WTC11 (cell line): Measurements from ENCODE around the gene DTNBP1. TPM values are rescaled to one million over a fixed set of nuclear protein-coding genes. Genes with fewer than 3 reads are reported as not detected.

Experiments used
- ATAC-seq: fragments of 200-7000 bp; cut with Tn5 transposase; 2 replicates; pipeline ENCODE4 v1.10.0; 2021; ENCODE audit warnings: mild to moderate bottlenecking, moderate library complexity
- CTCF ChIA-PET: fragments of 300-600 bp; sonication (Branson Sonifier 250); formaldehyde crosslinking; loops from one replicate; lab custom pipeline; 2021; ENCODE audit warnings: antibody characterized with exemption; lab: Charles Lee
- POLR2A ChIA-PET: fragments of 350-600 bp; sonication (Branson Sonifier 250); formaldehyde crosslinking; loops from one replicate; lab custom pipeline; 2021; ENCODE audit warnings: antibody characterized with exemption; lab: Charles Lee
- DNase-seq: peaks from one replicate; pipeline ENCODE4 v3.0.0; 2021; ENCODE audit warnings: low spot score
- H3K27ac Mint-ChIP-seq: 2 replicates; pipeline ENCODE4 v1.8.0; 2021; ENCODE audit warnings: mixed read lengths
- H3K27me3 Mint-ChIP-seq: 2 replicates; pipeline ENCODE4 v1.8.0; 2021; ENCODE audit warnings: low read depth, mild to moderate bottlenecking, moderate library complexity, mixed read lengths
- H3K36me3 Mint-ChIP-seq: 2 replicates; pipeline ENCODE4 v1.8.0; 2021; ENCODE audit warnings: mixed read lengths
- H3K4me1 Mint-ChIP-seq: 2 replicates; pipeline ENCODE4 v1.8.0; 2022; ENCODE audit warnings: mixed read lengths
- H3K4me3 Mint-ChIP-seq: 2 replicates; pipeline ENCODE4 v1.8.0; 2021; ENCODE audit warnings: mild to moderate bottlenecking, moderate library complexity, mixed read lengths
- H3K9me3 Mint-ChIP-seq: 2 replicates; pipeline ENCODE4 v1.8.0; 2021; ENCODE audit warnings: mixed read lengths
- GRHL2 ChIP-seq: fragments of 250-450 bp; sonication (Bioruptor Pico); IDR thresholded peaks from 2 replicates; pipeline ENCODE4 v1.8.0; 2022; ENCODE audit warnings: mild to moderate bottlenecking, moderate library complexity; ENCODE audit not compliant: insufficient replicate concordance, severe bottlenecking
- JAZF1 ChIP-seq: fragments of 250-450 bp; sonication (Bioruptor Pico); IDR thresholded peaks from 2 replicates; pipeline ENCODE4 v1.9.0; 2021; ENCODE audit warnings: moderate library complexity, mild to moderate bottlenecking, inconsistent platforms
- JUN ChIP-seq: sonication (generic); formaldehyde crosslinking; IDR thresholded peaks from 2 replicates; pipeline ENCODE4 v1.8.0; 2023; ENCODE audit warnings: mild to moderate bottlenecking, missing genetic modification reagents
- KAT7 ChIP-seq: sonication (generic); formaldehyde crosslinking; IDR thresholded peaks from 2 replicates; pipeline ENCODE4 v1.8.1; 2023; ENCODE audit warnings: missing genetic modification reagents, mild to moderate bottlenecking, borderline replicate concordance
- NFE2L1 ChIP-seq: sonication (generic); formaldehyde crosslinking; IDR thresholded peaks from 2 replicates; pipeline ENCODE4 v1.8.1; 2023; ENCODE audit warnings: missing genetic modification reagents
- OVOL2 ChIP-seq: fragments of 250-450 bp; sonication (Bioruptor Pico); IDR thresholded peaks from 2 replicates; pipeline ENCODE4 v1.9.0; 2021; ENCODE audit warnings: mild to moderate bottlenecking, borderline replicate concordance
- RORB ChIP-seq: fragments of 250-450 bp; sonication (Bioruptor Pico); IDR thresholded peaks from 2 replicates; pipeline ENCODE4 v1.9.0; 2021; ENCODE audit warnings: mild to moderate bottlenecking
- SMAD3 ChIP-seq: sonication (generic); formaldehyde crosslinking; IDR thresholded peaks from 2 replicates; pipeline ENCODE4 v1.8.0; 2022; ENCODE audit warnings: missing genetic modification reagents, mild to moderate bottlenecking, borderline replicate concordance
- ZNF396 ChIP-seq: fragments of 250-450 bp; sonication (Bioruptor Pico); IDR thresholded peaks from 2 replicates; pipeline ENCODE4 v1.8.0; 2021; ENCODE audit warnings: mild to moderate bottlenecking, moderate library complexity, borderline replicate concordance
- ZNF671 ChIP-seq: fragments of 250-450 bp; sonication (Bioruptor Pico); IDR thresholded peaks from 2 replicates; pipeline ENCODE4 v1.8.0; 2021; ENCODE audit warnings: mild to moderate bottlenecking
- total RNA-seq: library from RNA; stranded (reverse); gene quantifications from 3 replicates; pipeline ENCODE4 v1.2.3, GENCODE V29; 2021
- TF ChIP-seq, protein P1 (sequence below): fragments of 250-450 bp; sonication (Bioruptor Pico); IDR thresholded peaks from 2 replicates; pipeline ENCODE4 v1.8.0; 2021; ENCODE audit warnings: mild to moderate bottlenecking
- TF ChIP-seq, protein P2 (sequence below): sonication (generic); formaldehyde crosslinking; IDR thresholded peaks from 2 replicates; pipeline ENCODE4 v1.8.1; 2022; ENCODE audit warnings: mild to moderate bottlenecking, missing genetic modification reagents, moderate library complexity, borderline replicate concordance
- TF ChIP-seq, protein P3 (sequence below): fragments of 250-450 bp; sonication (Bioruptor Pico); IDR thresholded peaks from 2 replicates; pipeline ENCODE4 v1.9.0; 2021; ENCODE audit warnings: mild to moderate bottlenecking, borderline replicate concordance
- TF ChIP-seq, protein P4 (sequence below): sonication (generic); formaldehyde crosslinking; IDR thresholded peaks from 2 replicates; pipeline ENCODE4 v1.8.0; 2022; ENCODE audit warnings: missing genetic modification reagents
- TF ChIP-seq, protein P5 (sequence below): sonication (generic); formaldehyde crosslinking; IDR thresholded peaks from 2 replicates; pipeline ENCODE4 v1.8.0; 2023; ENCODE audit warnings: missing genetic modification reagents, mild to moderate bottlenecking, borderline replicate concordance
- TF ChIP-seq, protein P6 (sequence below): sonication (generic); formaldehyde crosslinking; IDR thresholded peaks from 2 replicates; pipeline ENCODE4 v1.8.1; 2023; ENCODE audit warnings: mild to moderate bottlenecking, missing genetic modification reagents, borderline replicate concordance

The DTNBP1 gene
- total RNA-seq, 1 experiment from 2014 or later = 15.1 TPM

DNA sequence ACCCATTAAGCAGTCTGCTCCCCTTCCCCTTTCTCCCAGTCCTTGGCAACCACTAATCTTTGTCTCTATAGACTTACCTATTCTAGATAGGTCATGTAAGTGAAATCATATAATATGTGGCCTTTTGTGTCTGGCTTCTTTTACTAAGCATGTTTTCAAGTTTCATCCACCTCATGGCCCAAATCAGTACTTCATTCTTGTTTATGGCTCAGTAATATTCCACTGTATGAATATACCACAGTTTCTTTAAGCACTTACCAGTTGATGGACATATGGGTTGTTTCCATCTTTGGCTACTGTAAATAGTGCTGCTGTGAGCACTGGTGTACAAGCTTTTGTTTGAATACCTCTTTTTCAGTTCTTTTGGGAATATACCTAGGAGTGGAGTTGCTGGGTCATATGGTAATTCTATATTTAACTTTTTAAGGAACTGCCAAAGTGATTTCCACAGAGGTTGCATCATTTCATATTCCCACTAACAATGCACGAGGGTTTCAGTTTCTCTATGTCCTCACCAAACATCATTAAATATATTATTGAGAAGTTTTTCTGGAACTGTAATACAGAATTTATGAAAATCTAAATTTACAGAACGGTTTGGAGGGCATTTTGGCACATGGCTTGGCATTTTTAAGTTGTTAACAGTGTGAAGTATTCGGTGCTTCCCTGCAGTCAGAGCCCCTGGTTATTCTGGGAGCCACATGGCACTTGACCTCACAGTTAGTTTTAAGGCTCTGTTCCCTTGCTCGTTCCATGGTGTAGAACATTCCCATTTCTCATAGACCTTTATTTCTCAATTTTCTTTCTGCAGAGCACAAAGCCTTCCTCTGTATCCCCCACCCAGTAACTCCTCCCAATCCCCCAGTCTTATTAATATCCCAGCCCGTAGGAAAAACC is 27.0 kb upstream of the DTNBP1 start:
- POLR2A ChIA-PET = no interaction called here
- no peak overlapping the region for H3K27ac Mint-ChIP-seq
- DNase-seq = no peak
- no peak overlapping the region for H3K4me3 Mint-ChIP-seq
- no peaks in the 10 kb centered on the region for H3K9me3 Mint-ChIP-seq
- TF ChIP-seq ZNF671 (CRISPR knock-in tag) = no peak
- no peak for TF ChIP-seq OVOL2 (CRISPR knock-in tag)
- TF ChIP-seq, protein P1, sequence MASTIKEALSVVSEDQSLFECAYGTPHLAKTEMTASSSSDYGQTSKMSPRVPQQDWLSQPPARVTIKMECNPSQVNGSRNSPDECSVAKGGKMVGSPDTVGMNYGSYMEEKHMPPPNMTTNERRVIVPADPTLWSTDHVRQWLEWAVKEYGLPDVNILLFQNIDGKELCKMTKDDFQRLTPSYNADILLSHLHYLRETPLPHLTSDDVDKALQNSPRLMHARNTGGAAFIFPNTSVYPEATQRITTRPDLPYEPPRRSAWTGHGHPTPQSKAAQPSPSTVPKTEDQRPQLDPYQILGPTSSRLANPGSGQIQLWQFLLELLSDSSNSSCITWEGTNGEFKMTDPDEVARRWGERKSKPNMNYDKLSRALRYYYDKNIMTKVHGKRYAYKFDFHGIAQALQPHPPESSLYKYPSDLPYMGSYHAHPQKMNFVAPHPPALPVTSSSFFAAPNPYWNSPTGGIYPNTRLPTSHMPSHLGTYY = no peak
- no peak for TF ChIP-seq SMAD3 (CRISPR knock-in tag)
- TF ChIP-seq, protein P2, sequence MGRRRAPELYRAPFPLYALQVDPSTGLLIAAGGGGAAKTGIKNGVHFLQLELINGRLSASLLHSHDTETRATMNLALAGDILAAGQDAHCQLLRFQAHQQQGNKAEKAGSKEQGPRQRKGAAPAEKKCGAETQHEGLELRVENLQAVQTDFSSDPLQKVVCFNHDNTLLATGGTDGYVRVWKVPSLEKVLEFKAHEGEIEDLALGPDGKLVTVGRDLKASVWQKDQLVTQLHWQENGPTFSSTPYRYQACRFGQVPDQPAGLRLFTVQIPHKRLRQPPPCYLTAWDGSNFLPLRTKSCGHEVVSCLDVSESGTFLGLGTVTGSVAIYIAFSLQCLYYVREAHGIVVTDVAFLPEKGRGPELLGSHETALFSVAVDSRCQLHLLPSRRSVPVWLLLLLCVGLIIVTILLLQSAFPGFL (CRISPR knock-in tag) = no peak
- no peak for TF ChIP-seq KAT7
- TF ChIP-seq JAZF1 (CRISPR knock-in tag) = no peak
- TF ChIP-seq, protein P3, sequence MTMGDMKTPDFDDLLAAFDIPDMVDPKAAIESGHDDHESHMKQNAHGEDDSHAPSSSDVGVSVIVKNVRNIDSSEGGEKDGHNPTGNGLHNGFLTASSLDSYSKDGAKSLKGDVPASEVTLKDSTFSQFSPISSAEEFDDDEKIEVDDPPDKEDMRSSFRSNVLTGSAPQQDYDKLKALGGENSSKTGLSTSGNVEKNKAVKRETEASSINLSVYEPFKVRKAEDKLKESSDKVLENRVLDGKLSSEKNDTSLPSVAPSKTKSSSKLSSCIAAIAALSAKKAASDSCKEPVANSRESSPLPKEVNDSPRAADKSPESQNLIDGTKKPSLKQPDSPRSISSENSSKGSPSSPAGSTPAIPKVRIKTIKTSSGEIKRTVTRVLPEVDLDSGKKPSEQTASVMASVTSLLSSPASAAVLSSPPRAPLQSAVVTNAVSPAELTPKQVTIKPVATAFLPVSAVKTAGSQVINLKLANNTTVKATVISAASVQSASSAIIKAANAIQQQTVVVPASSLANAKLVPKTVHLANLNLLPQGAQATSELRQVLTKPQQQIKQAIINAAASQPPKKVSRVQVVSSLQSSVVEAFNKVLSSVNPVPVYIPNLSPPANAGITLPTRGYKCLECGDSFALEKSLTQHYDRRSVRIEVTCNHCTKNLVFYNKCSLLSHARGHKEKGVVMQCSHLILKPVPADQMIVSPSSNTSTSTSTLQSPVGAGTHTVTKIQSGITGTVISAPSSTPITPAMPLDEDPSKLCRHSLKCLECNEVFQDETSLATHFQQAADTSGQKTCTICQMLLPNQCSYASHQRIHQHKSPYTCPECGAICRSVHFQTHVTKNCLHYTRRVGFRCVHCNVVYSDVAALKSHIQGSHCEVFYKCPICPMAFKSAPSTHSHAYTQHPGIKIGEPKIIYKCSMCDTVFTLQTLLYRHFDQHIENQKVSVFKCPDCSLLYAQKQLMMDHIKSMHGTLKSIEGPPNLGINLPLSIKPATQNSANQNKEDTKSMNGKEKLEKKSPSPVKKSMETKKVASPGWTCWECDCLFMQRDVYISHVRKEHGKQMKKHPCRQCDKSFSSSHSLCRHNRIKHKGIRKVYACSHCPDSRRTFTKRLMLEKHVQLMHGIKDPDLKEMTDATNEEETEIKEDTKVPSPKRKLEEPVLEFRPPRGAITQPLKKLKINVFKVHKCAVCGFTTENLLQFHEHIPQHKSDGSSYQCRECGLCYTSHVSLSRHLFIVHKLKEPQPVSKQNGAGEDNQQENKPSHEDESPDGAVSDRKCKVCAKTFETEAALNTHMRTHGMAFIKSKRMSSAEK (CRISPR knock-in tag) = no peak
- TF ChIP-seq, protein P4, sequence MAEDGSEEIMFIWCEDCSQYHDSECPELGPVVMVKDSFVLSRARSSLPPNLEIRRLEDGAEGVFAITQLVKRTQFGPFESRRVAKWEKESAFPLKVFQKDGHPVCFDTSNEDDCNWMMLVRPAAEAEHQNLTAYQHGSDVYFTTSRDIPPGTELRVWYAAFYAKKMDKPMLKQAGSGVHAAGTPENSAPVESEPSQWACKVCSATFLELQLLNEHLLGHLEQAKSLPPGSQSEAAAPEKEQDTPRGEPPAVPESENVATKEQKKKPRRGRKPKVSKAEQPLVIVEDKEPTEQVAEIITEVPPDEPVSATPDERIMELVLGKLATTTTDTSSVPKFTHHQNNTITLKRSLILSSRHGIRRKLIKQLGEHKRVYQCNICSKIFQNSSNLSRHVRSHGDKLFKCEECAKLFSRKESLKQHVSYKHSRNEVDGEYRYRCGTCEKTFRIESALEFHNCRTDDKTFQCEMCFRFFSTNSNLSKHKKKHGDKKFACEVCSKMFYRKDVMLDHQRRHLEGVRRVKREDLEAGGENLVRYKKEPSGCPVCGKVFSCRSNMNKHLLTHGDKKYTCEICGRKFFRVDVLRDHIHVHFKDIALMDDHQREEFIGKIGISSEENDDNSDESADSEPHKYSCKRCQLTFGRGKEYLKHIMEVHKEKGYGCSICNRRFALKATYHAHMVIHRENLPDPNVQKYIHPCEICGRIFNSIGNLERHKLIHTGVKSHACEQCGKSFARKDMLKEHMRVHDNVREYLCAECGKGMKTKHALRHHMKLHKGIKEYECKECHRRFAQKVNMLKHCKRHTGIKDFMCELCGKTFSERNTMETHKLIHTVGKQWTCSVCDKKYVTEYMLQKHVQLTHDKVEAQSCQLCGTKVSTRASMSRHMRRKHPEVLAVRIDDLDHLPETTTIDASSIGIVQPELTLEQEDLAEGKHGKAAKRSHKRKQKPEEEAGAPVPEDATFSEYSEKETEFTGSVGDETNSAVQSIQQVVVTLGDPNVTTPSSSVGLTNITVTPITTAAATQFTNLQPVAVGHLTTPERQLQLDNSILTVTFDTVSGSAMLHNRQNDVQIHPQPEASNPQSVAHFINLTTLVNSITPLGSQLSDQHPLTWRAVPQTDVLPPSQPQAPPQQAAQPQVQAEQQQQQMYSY = no peak
- TF ChIP-seq, protein P5, sequence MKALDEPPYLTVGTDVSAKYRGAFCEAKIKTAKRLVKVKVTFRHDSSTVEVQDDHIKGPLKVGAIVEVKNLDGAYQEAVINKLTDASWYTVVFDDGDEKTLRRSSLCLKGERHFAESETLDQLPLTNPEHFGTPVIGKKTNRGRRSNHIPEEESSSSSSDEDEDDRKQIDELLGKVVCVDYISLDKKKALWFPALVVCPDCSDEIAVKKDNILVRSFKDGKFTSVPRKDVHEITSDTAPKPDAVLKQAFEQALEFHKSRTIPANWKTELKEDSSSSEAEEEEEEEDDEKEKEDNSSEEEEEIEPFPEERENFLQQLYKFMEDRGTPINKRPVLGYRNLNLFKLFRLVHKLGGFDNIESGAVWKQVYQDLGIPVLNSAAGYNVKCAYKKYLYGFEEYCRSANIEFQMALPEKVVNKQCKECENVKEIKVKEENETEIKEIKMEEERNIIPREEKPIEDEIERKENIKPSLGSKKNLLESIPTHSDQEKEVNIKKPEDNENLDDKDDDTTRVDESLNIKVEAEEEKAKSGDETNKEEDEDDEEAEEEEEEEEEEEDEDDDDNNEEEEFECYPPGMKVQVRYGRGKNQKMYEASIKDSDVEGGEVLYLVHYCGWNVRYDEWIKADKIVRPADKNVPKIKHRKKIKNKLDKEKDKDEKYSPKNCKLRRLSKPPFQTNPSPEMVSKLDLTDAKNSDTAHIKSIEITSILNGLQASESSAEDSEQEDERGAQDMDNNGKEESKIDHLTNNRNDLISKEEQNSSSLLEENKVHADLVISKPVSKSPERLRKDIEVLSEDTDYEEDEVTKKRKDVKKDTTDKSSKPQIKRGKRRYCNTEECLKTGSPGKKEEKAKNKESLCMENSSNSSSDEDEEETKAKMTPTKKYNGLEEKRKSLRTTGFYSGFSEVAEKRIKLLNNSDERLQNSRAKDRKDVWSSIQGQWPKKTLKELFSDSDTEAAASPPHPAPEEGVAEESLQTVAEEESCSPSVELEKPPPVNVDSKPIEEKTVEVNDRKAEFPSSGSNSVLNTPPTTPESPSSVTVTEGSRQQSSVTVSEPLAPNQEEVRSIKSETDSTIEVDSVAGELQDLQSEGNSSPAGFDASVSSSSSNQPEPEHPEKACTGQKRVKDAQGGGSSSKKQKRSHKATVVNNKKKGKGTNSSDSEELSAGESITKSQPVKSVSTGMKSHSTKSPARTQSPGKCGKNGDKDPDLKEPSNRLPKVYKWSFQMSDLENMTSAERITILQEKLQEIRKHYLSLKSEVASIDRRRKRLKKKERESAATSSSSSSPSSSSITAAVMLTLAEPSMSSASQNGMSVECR (CRISPR knock-in tag) = no peak
- no peak for TF ChIP-seq JUN (CRISPR knock-in tag)
- TF ChIP-seq GRHL2 (CRISPR knock-in tag) = no peak
- TF ChIP-seq RORB (CRISPR knock-in tag) = no peak
- TF ChIP-seq, protein P6, sequence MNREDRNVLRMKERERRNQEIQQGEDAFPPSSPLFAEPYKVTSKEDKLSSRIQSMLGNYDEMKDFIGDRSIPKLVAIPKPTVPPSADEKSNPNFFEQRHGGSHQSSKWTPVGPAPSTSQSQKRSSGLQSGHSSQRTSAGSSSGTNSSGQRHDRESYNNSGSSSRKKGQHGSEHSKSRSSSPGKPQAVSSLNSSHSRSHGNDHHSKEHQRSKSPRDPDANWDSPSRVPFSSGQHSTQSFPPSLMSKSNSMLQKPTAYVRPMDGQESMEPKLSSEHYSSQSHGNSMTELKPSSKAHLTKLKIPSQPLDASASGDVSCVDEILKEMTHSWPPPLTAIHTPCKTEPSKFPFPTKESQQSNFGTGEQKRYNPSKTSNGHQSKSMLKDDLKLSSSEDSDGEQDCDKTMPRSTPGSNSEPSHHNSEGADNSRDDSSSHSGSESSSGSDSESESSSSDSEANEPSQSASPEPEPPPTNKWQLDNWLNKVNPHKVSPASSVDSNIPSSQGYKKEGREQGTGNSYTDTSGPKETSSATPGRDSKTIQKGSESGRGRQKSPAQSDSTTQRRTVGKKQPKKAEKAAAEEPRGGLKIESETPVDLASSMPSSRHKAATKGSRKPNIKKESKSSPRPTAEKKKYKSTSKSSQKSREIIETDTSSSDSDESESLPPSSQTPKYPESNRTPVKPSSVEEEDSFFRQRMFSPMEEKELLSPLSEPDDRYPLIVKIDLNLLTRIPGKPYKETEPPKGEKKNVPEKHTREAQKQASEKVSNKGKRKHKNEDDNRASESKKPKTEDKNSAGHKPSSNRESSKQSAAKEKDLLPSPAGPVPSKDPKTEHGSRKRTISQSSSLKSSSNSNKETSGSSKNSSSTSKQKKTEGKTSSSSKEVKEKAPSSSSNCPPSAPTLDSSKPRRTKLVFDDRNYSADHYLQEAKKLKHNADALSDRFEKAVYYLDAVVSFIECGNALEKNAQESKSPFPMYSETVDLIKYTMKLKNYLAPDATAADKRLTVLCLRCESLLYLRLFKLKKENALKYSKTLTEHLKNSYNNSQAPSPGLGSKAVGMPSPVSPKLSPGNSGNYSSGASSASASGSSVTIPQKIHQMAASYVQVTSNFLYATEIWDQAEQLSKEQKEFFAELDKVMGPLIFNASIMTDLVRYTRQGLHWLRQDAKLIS (CRISPR knock-in tag) = no peak
- no peak for TF ChIP-seq NFE2L1
- TF ChIP-seq ZNF396 (CRISPR knock-in tag) = no peak
- H3K36me3 Mint-ChIP-seq = no peaks in the 10 kb centered on the region
- peaks cover 18% of the 10 kb centered on the region for H3K4me1 Mint-ChIP-seq
- no peak for ATAC-seq
- CTCF ChIA-PET = no interaction called here
- peaks cover 9% of the 10 kb centered on the region for H3K27me3 Mint-ChIP-seq
